HG03342 (cell line): ENCODE results near the gene TXNL4B.

Source experiments
- ATAC-seq: cut with Tn5 transposase; IDR thresholded peaks from one replicate; pipeline ENCODE4 v1.9.1; 2021; ENCODE audit warnings: mild to moderate bottlenecking, moderate library complexity; ENCODE audit not compliant: unreplicated experiment

The TXNL4B gene

DNA sequence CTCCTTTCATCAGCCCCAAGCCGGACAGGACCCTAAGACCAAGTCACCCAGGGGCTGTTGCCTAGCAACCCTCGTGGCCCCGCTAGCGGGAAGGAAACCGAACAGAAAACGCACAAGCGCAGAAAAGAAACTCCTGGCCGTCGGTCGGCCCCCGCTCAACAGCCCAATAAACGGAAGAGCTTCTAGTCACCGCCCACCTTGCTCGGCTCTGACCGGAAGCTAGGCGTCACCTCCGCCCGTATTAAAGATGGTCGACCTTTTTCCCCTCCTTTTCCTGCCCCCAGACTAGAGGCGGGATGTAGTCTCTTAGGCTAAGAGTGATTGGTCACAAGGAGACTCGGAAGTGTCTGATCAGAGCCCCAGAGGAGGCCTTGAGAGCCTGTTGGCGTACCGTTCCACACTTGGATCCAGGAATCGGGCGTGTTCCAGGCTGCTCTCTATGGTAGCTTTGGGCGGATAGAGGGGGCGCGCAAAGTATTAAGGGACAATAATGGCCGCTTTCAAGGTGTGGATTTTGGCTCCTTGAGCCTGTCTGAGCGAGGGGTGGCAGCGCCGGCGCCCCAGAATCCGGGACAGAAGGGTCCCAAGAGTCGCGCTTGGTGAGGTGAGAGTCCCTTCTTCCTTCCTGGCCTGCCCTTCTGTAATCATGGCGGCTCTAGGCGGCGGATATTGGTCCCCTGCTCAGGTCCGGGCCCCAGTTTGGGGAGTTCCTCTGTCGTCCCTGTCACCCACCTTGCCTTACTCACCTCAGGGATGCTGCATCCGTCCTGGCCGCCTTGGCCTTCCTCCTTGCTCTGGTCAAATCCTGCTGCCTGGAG, at the start of gene TXNL4B, which contains the start of gene DHX38:
Gene TXNL4B, minus strand, starts transcription at position 173 of the 818 bp plus-strand sequence. CDS start 2,871 bp downstream, outside the sequence.
Gene DHX38, plus strand, starts transcription at position 400 of the 818 bp plus-strand sequence. CDS start 2,311 bp downstream, outside the sequence.
- peak; percentile 95 for ATAC-seq

GRCh38 chr16:72142476-72142875, 49.1 kb upstream of the TXNL4B start:
- ATAC-seq = no peak

DNA sequence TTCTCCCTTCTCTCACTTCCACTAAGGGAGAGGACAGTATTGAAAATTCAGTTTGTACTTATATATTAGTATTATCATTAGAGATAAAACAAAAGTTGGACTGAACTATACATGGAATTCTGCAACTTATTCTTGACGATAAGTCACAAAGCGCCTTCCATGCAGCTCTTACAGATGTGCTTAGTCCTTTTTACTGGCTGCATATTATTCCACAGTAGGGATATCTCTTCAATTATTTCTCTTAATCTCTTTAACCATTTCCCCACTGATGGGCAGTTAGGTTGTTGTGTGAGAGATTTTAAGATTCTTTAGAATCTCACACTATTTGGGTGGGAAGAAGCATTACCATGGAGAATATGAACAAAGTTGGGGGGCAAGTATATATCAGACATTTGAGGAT, 46.5 kb upstream of the TXNL4B start:
- no peak for ATAC-seq

DNA sequence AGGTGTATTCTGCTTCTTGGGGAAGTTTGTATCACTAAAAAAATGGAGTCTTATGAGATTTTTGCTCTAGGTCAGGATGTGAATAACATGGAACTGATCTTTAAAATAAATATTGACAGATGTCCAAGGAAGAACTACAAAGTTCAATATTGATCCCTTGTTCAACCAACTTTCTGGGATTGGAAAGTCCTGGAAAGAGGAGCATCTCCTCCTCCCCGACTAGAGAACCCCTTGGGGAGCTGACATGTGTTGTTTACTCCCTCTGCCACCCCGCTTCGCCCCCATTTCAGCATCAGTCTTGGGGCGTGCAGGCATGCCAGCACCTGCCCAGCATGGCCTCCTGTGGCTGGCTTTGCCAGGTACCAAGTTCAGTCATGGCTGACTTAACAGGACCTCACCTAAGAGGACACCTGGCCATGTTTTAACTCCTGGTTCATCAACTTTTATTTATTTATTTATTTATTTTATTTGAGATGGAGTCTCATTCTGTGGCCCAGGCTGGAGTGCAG, 44.7 kb upstream of the TXNL4B start:
- ATAC-seq = no peak

GRCh38 chr16:72137380-72138063, 44.1 kb upstream of the TXNL4B start:
- ATAC-seq = no peak

DNA sequence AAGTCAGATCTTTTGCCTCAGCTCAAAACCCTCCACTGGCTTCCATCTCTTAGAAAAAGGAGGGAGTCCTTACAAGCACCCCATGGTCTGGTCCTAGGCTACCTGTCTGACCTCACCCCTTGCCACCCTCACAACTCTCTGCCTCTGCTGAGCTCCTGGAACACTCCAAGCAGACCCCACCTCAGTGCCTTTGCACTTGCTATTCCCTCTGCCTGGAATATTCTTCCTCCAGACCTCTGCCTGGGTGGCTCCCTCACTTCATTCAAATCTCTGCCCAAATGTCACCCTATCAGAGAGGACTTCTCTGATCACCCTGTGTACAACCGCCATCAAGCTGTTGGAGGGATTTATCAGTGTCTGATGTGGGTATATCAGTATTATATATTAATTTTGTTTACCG, 41.1 kb upstream of the TXNL4B start:
- no peak for ATAC-seq

DNA sequence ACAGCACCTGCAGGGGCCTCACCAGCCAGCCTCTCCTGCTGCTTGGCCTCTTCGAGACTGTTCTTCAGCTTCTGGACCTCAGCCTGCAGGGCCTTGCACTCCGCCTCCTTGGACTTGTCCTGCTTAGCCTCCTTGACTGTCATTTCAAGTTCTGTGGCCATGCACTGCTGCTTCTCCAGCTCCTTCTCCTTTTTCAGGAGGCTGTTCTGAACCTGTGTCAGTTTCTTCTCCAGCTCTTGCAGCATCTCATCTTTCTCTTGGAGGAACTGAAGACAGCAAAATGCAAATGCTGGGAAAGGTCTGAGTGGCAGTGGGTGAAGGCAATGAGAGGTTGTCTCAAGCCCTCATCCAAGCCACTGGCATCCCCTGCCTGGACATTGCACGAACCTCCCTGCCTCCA, 39.3 kb upstream of the TXNL4B start:
- ATAC-seq = no peak

GRCh38 chr16:72131036-72131435, 37.6 kb upstream of the TXNL4B start:
- no peak for ATAC-seq

GRCh38 chr16:72129976-72130656, 36.7 kb upstream of the TXNL4B start:
- ATAC-seq = no peak

DNA sequence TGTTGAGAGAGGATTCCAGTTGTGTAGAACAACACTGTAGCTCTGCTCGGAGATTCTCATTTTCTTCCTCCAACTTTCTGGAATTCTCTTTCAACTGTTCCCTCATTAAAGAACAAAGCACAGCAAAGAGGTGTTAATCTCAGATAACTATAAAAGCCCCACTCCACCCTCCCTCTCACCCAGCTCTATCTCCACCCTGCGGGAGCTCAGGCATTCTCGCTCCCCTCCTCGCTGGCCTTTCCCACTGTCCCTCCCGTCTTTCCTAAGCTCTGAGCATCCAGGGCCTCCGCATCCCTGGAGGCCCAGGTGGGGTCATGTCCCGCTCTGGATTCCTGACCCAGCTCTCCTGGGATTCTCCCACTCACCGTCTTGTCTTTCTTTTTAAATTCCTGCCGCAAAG, 35.3 kb upstream of the TXNL4B start:
- ATAC-seq = no peak

GRCh38 chr16:72126429-72126765, 33.0 kb upstream of the TXNL4B start:
- ATAC-seq = no peak

DNA sequence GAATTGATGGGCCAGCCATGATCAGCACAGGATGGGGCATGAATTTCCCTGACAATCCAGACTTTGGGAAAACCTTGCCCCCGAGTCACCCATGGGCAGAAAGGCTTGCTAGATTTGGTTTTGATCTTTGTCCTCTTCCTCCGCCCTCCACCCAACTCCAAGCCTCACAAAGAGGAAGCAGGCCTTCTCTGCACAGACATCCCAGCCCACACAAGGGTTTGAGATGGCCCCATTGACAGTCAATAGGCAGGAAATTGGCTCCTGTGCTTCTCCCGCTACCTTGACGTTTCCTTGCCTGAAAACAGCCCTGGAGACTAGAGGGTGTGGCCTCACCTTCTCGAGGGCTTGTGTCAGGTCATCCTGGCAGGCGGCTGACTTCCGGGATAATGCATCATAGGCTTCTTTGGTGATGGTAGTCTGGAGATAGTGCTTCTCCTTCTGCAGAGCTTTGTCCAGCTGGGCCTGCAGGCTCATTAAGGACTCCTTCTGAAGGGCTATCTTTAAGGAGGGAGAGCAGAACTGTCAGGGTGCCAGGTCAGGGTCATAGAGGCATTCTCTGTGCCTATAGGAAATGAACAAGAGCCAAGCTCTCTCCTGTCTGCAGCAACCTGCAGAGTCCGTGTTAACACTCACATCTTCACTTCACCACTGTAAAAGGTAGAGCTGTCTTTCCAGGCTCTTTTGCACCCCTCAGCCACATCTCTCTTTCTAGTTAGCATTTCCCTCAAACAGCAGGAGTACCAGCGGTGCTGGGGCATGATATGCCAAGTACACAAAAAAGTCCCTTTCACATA, 32.4 kb upstream of the TXNL4B start:
- no peak for ATAC-seq

DNA sequence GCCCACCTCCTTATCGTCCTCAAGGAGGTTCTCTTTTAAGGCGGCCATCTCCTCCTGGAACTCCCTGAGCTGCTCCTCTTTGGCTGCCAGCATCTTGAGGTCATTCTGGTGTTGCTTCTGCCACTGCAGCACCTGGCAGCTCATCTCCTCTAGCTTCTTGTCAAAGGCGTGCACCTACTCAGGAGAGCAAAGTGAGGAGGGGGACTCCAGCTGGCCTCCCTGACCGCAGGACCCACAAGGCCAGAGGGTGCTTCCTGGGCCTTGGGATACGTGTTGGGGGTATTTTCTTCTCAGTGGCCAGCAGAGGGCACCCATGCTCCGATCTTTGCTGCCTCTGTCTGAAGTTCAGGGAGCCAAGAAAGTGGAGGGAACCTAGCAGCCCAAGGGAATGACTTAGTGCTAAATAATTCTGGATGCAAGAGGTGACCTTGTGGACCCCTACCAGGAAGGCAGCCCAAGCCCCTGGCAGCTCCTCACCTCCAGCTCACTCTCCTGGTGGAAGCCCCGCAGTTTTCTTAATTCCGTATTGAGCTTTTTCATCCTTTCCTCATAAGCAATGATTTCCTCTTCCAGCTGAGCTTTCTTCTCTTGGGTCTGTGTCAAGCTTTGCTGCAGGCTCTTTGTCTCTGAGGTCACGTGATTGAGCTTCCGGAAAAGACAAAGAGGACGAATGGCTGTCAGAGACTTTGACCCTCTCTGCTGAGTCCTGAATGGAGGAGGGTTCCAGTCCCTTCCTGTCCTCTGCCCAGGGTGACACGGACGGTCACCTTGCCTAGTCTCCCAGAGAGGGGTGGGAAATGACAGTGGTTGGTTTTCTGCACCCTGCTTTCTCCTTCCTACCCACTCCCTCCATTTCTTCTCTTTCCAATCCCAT, 31.6 kb upstream of the TXNL4B start:
- peak; percentile 66 for ATAC-seq

DNA sequence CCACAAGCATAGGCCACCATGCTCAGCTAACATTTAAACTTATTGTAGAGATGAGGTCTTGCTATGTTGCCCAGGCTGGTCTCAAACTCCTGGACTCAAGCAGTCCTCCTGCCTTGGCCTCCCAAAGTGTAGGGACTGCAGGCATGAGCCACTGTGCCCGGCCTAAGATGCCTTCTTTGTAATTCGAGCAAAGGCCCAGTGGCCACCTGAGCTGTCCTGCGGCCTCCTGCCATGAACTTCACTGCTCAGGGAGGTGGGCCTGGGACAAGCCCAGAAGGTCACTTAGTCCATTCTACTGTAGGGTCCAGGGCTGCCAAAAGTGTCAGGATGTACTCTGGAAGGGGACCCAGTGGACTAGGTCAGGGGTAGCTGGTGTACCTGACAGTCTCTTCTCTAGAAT, 30.7 kb upstream of the TXNL4B start:
- no peak for ATAC-seq

GRCh38 chr16:72123426-72123825, 30.0 kb upstream of the TXNL4B start:
- no peak for ATAC-seq

- ATAC-seq = no peak
Measured at GRCh38 chr16:72122916-72123315, 29.5 kb upstream of the TXNL4B start.

DNA sequence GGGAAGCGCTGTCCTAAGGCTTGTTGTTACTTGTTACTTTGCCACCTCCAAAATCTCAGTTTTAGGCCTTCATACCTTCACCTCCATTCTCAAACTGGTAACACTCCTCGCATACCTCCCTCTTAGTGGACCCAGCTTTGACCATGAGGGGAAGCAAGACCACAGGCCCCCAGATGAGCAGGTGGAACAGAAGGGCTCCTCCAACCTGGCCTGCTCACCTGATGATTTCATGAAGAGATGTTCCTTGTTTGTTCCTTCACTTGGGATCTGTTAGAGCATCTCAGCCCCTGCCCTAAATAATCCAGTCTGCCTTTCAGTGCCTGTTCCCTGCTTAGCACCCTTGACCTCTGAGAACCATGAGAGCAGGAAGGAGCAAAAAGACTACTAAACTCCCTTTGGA, 28.9 kb upstream of the TXNL4B start:
- ATAC-seq = no peak

DNA sequence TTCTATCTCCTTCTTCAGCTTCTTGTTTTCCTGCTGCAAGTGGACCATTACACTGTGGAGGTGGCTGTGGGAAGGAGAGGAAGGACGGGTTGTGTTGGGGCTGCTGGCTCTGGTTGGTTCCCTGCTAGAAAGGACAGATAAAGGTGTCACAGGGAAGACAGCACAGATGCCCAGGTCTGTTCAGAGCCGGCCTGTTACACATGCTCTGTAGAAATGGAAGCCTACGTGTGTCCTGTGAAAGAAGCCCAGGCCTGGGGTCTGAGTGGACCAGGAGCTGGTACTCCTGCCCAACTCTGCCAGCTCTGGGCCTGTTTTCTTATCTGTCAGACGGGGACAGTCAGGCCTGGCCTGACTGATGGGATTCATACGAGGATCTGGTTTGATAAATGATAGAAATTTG, 26.6 kb upstream of the TXNL4B start:
- ATAC-seq = no peak

DNA sequence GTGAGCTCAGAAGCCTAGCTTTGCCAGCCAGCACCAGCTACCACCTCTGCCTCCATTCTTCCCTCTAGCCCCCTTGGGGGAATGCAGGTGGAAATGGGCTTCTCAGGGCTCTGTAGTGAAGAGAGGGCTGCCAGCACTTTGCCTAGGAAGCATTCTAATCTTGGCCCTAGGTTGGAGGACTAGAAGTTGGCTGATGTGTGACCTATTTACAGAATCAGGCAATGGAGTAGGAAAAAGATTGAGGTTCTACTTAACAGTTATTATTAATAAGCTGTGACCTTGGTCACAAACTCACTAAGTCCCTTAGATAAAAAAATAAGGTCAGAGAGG, 20.2 kb upstream of the TXNL4B start:
- no peak for ATAC-seq
